ENCODE results near the gene TRIM67.

Gene TRIM67

GRCh38 chr1:231159202-231159962, 2.5 kb upstream of the TRIM67 start:
- DNase-seq: no peak

- no peak for DNase-seq
These were observed 1.7 kb upstream of the TRIM67 start for GRCh38 chr1:231159963-231160761.

GRCh38 chr1:231160895-231161666, 777 bp upstream of the TRIM67 start:
- no peak for DNase-seq

- DNase-seq: no peak
These were observed 575 bp downstream of the TRIM67 start for GRCh38 chr1:231162297-231162969.

- DNase-seq: no peak
These were observed 1.3 kb downstream of the TRIM67 start for GRCh38 chr1:231162970-231163829.

GRCh38 chr1:231163830-231164427, 2.1 kb downstream of the TRIM67 start:
- DNase-seq: no peak

DNA sequence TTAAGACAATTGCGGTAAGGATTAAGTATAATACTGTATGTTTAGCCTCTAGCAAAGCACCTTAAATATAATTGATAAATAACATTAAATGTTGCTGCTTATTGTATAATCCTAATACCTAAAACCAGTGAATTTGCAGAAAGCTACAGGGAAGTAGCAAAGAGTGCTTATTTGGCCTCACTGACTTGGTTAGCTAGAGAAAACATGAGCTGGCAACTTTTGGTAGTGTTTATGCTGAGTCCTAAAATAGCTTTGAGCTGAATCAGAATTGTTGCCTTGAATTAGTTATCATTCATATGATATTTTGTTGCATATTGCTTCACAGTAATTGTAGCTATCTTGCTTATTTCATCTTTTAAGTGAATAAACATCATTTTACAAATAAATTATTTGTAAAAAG, 3.5 kb downstream of the TRIM67 start:
- no peak for DNase-seq

GRCh38 chr1:231166398-231166797, 4.5 kb downstream of the TRIM67 start:
- DNase-seq: no peak

DNA sequence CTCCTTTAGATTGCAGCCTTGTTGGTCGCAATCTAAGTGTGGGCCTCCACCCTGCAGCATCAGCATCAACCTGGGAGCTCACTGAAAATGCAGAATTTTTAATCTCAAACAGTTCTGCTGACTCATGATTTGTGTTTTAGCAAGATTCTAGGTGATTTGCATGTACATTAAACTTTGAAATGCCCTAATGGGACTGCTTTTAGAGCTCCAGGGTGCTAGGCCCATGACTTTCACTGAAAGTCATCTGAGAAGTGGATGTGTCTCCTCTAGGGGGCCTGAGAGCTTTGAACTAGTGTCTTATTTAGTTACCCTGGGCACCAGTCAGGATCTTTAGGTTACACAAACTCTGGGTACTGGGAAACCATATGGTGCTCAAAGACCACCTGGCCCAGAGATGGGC, 9.0 kb downstream of the TRIM67 start:
- no peak for DNase-seq

DNA sequence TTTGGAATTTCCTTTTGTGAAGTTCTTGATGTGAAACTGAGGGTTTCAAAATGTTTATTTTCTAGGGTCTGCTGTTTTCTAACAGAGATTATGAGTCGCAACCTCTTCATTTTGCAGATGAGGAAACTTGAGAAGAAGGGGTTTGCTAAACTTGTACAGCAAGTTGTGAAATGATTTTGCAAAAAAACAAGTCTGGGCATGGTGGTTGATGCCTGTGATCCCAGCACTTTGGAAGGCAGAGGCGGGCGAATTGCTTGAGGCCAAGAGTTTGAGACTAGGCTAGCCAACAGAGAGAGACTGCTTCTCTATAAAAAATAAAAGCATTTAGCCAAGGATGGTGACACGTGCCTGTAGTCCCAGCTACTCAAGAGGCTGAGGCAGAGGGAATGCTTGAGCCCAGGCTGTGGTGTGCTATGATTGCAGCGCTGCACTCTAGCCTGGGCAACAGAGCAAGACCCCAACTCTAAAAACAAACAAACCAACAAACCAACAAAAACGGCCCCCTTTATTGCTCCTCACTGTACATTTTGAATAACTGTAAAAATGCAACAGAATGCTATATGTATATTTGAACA, 9.9 kb downstream of the TRIM67 start:
- no peak for DNase-seq

GRCh38 chr1:231172411-231172810, 10.6 kb downstream of the TRIM67 start:
- DNase-seq: peak; percentile 10

DNA sequence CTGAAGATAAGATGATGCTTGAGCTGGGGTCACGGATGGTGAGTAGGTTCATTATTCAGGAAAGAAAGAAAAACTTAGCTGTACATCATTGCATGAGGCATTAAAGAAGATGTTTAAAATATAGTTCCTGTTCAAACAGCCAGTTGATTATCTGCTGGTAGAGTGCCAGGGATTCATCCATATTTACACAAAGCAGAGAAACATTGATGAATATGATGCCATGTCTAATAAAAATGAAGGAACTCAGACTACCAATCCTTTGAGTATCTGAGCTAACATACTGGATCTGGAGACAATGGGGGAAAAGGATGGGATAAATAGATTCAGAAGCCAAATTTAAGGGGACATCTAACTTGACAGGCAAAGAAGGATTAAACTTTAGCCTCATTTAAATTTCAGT, 14.6 kb downstream of the TRIM67 start:
- no peak for DNase-seq

- DNase-seq: no peak
These were observed 15.4 kb downstream of the TRIM67 start for GRCh38 chr1:231177226-231177625.

GRCh38 chr1:231177936-231178335, 16.1 kb downstream of the TRIM67 start:
- no peak for DNase-seq

DNA sequence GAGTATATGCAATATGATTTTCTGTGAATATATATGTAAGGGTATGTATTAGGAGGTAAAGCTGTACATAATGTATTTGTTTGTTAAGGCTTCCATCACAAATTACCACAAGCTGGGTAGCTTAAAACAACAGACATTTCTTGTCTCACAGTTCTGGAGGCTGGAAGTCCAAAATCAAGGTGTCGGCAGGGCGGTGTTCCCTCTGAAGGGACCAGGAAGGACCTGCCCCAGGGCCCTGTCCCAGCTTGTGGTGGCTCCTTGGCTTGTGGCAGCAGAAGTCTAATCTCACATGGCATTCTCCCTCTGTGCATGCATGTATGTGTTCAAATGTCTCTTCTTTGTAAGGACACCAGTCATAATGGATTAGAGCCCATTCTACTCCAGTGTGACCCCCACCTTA, 17.1 kb downstream of the TRIM67 start:
- DNase-seq: no peak

DNA sequence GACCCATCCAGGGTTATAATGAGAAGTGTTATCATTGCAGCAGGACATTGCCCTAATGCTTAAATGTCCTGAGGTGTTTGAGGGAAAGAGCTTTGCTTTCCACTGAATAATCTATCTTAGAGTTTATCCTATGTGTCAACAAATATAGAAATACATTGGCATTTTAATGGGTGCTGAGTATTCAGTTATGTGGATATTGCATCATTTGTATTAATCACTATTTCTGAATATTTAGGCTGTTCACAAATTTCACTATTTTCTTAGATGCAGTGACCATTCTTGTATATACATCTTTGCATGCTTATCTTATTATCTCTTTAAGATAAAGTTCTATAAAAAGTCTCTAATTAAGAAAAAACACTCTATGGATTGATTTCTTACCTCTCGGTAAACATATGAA, 18.2 kb downstream of the TRIM67 start:
- no peak for DNase-seq

- DNase-seq: no peak
These were observed 19.4 kb downstream of the TRIM67 start for GRCh38 chr1:231181271-231181670.

GRCh38 chr1:231182317-231182716, 20.5 kb downstream of the TRIM67 start:
- DNase-seq: no peak

DNA sequence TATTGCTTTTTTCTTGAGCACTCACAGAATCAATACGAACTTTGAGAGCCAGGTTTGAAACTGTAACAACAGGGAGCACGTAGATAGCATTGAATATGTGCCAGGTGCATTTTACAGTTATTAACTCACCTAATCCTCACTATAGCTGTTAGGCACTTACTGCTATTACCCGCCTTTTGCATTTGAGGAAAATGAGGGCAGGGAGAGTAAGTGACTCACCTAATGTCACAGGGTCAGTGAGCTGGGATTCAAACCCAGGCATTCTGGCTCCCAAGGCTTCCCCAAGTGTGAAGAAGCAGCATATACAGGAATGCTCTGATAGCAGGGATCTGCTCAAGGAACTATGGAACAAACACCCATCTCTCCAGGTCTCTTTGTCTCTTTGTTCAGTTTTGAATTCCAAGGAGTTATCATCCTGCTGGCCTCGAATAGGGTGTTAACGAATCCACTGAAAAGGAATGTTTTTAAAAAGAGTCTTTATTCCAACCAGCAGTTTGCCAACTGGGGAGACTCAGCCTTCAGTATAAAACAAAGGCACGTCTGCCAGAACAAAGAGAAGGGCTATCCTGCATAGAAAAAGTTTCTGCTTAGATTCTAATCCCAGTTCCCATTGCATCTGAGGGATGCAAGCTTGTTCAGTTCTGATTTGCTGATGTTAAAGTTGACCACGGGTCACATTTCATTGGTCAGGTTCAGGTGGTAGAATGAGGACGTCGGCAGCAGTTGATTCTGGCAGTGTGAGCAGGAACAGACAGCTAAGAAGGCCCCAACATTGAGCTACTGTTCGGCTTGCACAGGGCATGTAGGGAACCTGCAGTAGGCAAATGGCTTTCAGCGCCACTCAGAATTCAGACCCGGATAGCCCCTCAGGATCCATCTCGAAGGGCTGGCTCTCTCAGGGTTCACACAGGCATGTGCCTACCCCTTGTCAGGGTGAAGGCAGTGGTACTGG, 22.1 kb downstream of the TRIM67 start:
- DNase-seq: no peak

GRCh38 chr1:231184891-231185290, 23.0 kb downstream of the TRIM67 start:
- DNase-seq: no peak

All from NCI-H2029 treated with DMSO at 0.1 percent for 48 hours (cell line).